Smooth muscle cell (in vitro differentiated cells): ENCODE data around the gene ZNF783. TPM values are rescaled to one million over a fixed set of nuclear protein-coding genes. Genes with fewer than 3 reads are reported as not detected.
A peak's percentile ranks its signal among the peaks of the same experiment; 100 is the strongest.
"Not testable (repeated sequence)": the region's sequence is repeated elsewhere in the genome, so short reads cannot be mapped to it uniquely, and the experiment has no call there.

Experiments used
- DNase-seq: peaks from one replicate; lab custom pipeline; 2025; ENCODE audit not compliant: unreplicated experiment; lab: John Stamatoyannopoulos, UW
- H2AFZ ChIP-seq: fragments of 200-600 bp; sonication (generic); 2 replicates; pipeline ENCODE4 v1.6.0; 2016; ENCODE audit warnings: antibody characterized with exemption, low read depth, mild to moderate bottlenecking
- H3F3A ChIP-seq: fragments of 200-600 bp; sonication (generic); 2 replicates; pipeline ENCODE4 v1.6.0; 2017; ENCODE audit warnings: antibody characterized with exemption, low read depth
- H3K27ac ChIP-seq: fragments of 200-600 bp; sonication (generic); 2 replicates; pipeline ENCODE4 v1.5.1; 2016; ENCODE audit warnings: low read depth, mild to moderate bottlenecking
- H3K27me3 ChIP-seq: fragments of 200-600 bp; sonication (generic); 2 replicates; pipeline ENCODE4 v1.6.1; 2016; ENCODE audit warnings: low read depth, mild to moderate bottlenecking
- H3K36me3 ChIP-seq: fragments of 200-600 bp; sonication (generic); 2 replicates; pipeline ENCODE4 v1.5.1; 2016; ENCODE audit warnings: low read depth
- H3K4me1 ChIP-seq: fragments of 200-600 bp; sonication (generic); 2 replicates; pipeline ENCODE4 v1.5.1; 2016; ENCODE audit warnings: low read depth
- H3K4me2 ChIP-seq: fragments of 200-600 bp; sonication (generic); 2 replicates; pipeline ENCODE4 v1.6.0; 2016; ENCODE audit warnings: mild to moderate bottlenecking
- H3K4me3 ChIP-seq: fragments of 200-600 bp; sonication (generic); 2 replicates; pipeline ENCODE4 v1.5.1; 2016; ENCODE audit warnings: mild to moderate bottlenecking
- H3K79me2 ChIP-seq: fragments of 200-600 bp; sonication (generic); 2 replicates; pipeline ENCODE4 v1.6.0; 2016; ENCODE audit warnings: low read depth, mild to moderate bottlenecking
- H3K9ac ChIP-seq: fragments of 200-600 bp; sonication (generic); 2 replicates; pipeline ENCODE4 v1.6.0; 2016; ENCODE audit warnings: low read depth
- H3K9me3 ChIP-seq: fragments of 200-600 bp; sonication (generic); replicated peaks from 2 replicates; pipeline ENCODE4 v1.5.1; 2016; ENCODE audit warnings: low read depth
- H4K20me1 ChIP-seq: fragments of 200-600 bp; sonication (generic); 2 replicates; pipeline ENCODE4 v1.6.0; 2016; ENCODE audit warnings: low read depth
- CTCF ChIP-seq: fragments of 200-600 bp; sonication (generic); IDR thresholded peaks from 2 replicates; pipeline ENCODE4 v1.5.1; 2017; ENCODE audit warnings: borderline replicate concordance, mild to moderate bottlenecking, antibody characterized with exemption; ENCODE audit not compliant: insufficient read depth, poor library complexity, severe bottlenecking
- WGBS: methylation state at CpG from one replicate; pipeline ENCODE4 v1.1.7; 2016; ENCODE audit warnings: low lambda C conversion rate; 5-methylcytosine and 5-hydroxymethylcytosine counted together
- polyA plus RNA-seq: library from polyadenylated mRNA; unstranded; fragments of >200 nt; fragmentation: Nextera tagmentation; extraction: Ambion mirVana; gene quantifications from 2 replicates; pipeline ENCODE4 v1.2.1, GENCODE V29; 2016
- total RNA-seq: library from RNA; depleted of rRNA; stranded (reverse); fragments of >200 nt; gene quantifications from 2 replicates; pipeline ENCODE4 v1.2.3, GENCODE V29; 2014

The ZNF783 gene
- total and polyA plus RNA-seq, 2 experiments from 2014 or later = 7.2 to 8.1 TPM

- 81% methylated on average over 2 of the region's 2 CpGs for WGBS
- peaks cover 5% of the 10 kb centered on the region for H3F3A ChIP-seq
Observed at GRCh38 chr7:149232362-149232761, 29.6 kb upstream of the ZNF783 start.

DNA sequence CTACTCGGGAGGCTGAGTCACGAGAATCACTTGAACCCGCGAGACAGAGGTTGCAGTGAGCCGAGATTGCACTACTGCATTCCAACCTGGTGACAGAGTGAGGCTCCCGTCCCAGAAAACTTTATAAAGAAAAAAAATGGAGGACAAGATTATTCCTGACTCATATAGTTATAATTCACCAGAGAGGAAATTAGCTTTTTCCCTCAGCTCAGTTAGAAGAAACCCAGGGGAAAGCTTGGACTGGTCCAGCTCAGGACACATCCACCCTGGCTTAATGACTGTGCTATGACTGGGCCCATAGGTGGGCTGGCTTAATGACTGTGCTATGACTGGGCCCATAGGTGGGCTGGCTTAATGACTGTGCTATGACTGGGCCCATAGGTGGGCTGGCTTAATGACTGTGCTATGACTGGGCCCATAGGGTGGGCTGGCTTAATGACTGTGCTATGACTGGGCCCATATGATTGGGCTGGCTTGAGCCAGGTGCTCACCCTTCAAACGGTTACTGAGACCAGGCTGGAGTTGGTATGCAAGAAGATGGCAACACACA, 28.3 kb upstream of the ZNF783 start:
- H3K36me3 ChIP-seq, H2AFZ ChIP-seq, H3K4me2 ChIP-seq, H3K79me2 ChIP-seq, H3K9ac ChIP-seq, H3K27me3 ChIP-seq, H3K4me3 ChIP-seq, H4K20me1 ChIP-seq, H3K9me3 ChIP-seq, DNase-seq, H3F3A ChIP-seq, H3K4me1 ChIP-seq: not testable (repeated sequence)
- 54% methylated on average over 7 of the region's 7 CpGs for WGBS
- peak overlapping the region; percentile 82 for H3K27ac ChIP-seq

More at GRCh38 chr7:149232362-149232761, 29.6 kb upstream of the ZNF783 start:
- DNase-seq = no peak
- Histone ChIP-seq H3K4me1 (no peaks in the 10 kb centered on the region), H4K20me1 (no peaks in the 10 kb centered on the region), H3K36me3 (no peaks in the 10 kb centered on the region), H2AFZ (no peak overlapping the region), H3K9ac (no peak overlapping the region), H3K4me2 (no peak overlapping the region), H3K27me3 (no peaks in the 10 kb centered on the region), H3K9me3 (no peaks in the 10 kb centered on the region), H3K4me3 (no peak overlapping the region), H3K27ac (peak overlapping the region; percentile 82), H3K79me2 (no peaks in the 10 kb centered on the region)
- TF ChIP-seq CTCF = no peak

GRCh38 chr7:149237502-149237901, 24.5 kb upstream of the ZNF783 start:
- Histone ChIP-seq H2AFZ (no peak overlapping the region), H3K9me3 (no peaks in the 10 kb centered on the region), H3K9ac (no peak overlapping the region), H3F3A (no peaks in the 10 kb centered on the region), H3K4me2 (no peak overlapping the region), H3K79me2 (peaks cover 29% of the 10 kb centered on the region), H3K4me3 (no peak overlapping the region), H3K36me3 (no peaks in the 10 kb centered on the region), H3K4me1 (peaks cover 7% of the 10 kb centered on the region), H3K27ac (no peak overlapping the region), H3K27me3 (no peaks in the 10 kb centered on the region), H4K20me1 (no peaks in the 10 kb centered on the region)
- no peak for DNase-seq
- 78% methylated on average over 7 of the region's 7 CpGs for WGBS
- TF ChIP-seq CTCF = no peak

GRCh38 chr7:149238051-149238450, 23.9 kb upstream of the ZNF783 start:
- Histone ChIP-seq H3K79me2 (peaks cover 35% of the 10 kb centered on the region), H3K9me3 (no peaks in the 10 kb centered on the region), H3K36me3 (no peaks in the 10 kb centered on the region), H3K27ac (no peak overlapping the region), H3K27me3 (no peaks in the 10 kb centered on the region), H3K9ac (no peak overlapping the region), H3K4me2 (no peak overlapping the region), H3K4me3 (no peak overlapping the region), H2AFZ (no peak overlapping the region), H3F3A (no peaks in the 10 kb centered on the region), H3K4me1 (peaks cover 7% of the 10 kb centered on the region), H4K20me1 (no peaks in the 10 kb centered on the region)
- DNase-seq = no peak
- TF ChIP-seq CTCF = no peak
- WGBS = 86% methylated on average over 3 of the region's 3 CpGs
